TTC549 (cell line): Measurements from ENCODE around the gene MORC3.
"Not testable (repeated sequence)": the region's sequence is repeated elsewhere in the genome, so short reads cannot be mapped to it uniquely, and the experiment has no call there.

Experiments
- FAIRE-seq: peaks from 2 replicates; lab custom pipeline; 2012; peaks lifted over from hg19 to GRCh38; lab: Jason Lieb, UNC

MORC3 gene, protein sequence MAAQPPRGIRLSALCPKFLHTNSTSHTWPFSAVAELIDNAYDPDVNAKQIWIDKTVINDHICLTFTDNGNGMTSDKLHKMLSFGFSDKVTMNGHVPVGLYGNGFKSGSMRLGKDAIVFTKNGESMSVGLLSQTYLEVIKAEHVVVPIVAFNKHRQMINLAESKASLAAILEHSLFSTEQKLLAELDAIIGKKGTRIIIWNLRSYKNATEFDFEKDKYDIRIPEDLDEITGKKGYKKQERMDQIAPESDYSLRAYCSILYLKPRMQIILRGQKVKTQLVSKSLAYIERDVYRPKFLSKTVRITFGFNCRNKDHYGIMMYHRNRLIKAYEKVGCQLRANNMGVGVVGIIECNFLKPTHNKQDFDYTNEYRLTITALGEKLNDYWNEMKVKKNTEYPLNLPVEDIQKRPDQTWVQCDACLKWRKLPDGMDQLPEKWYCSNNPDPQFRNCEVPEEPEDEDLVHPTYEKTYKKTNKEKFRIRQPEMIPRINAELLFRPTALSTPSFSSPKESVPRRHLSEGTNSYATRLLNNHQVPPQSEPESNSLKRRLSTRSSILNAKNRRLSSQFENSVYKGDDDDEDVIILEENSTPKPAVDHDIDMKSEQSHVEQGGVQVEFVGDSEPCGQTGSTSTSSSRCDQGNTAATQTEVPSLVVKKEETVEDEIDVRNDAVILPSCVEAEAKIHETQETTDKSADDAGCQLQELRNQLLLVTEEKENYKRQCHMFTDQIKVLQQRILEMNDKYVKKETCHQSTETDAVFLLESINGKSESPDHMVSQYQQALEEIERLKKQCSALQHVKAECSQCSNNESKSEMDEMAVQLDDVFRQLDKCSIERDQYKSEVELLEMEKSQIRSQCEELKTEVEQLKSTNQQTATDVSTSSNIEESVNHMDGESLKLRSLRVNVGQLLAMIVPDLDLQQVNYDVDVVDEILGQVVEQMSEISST

DNA sequence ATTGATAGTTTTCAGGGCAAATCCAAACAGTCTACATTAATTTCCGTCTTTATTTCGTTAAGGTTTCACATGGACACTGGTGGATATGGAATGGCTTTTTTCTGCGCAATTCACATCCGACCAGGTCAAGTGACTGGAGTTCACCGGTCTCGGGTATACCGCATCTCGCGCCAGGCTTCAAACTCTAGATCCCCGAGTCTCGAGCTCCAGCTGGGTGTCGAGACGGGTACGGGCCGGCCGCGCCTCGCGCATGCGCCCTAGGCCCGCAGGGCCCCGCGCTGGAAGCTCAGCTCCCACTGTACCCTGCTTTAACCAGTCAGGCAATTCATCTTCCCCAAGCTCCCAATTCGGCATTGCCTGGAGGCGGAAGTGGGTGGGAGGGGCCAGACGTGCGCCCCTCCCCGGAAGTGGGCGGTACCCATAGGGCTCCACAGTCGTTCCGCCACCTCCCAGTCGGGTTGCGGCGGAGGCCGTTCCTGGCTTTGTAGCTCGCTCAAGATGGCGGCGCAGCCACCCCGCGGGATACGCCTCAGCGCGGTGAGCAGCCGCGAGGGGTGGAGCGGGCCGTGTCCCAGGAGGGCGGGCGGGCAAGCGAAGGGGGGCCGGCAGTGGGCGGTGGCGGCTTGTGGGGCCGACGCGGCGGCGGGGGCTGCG lies at the start of gene MORC3:
Gene MORC3, plus strand, starts transcription at position 431 of the 654 bp plus-strand sequence. Its CDS starts 68 bp downstream, at position 499.
- peak; percentile 88 for FAIRE-seq

DNA sequence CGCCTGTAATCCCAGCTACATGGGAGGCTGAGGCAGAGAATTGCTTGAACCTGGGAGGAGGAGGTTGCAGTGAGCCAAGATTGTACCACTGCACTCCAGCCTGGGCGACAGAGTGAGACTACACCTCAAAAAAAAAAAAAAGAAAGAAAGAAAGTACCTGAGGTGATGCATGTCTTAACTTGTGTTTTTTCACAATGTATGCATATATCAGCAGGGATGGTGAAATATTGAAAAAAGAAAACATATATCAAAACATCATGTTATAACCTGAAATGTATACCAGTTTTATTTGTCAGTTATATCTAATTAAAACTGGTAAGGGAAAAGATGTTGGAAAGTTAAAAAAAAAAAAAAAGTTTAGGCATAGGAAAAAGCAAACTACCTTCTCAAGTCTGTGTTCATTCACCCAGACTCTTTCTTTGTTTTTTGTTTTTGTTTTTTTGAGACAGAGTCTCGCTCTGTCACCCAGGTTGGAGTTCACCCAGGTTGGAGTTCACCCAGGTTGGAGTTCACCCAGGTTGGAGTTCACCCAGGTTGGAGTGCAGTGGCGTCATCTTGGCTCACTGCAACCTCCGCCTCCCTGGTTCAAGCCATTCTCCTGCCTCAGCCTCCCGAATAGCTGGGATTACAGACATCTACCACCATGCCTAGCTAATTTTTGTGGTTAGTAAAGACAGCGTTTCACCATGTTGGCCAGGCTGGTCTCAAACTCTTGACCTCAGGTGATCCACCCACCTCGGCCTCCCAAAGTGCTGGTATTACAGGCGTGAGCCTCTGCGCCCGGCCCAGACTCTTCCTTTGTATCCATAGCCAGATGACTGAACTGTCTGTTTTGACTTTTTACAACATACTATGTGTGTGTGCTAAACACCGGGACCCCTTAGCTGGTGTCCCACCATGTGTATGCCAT lies 49.0 kb upstream of the MORC3 start:
- not testable (repeated sequence) for FAIRE-seq

DNA sequence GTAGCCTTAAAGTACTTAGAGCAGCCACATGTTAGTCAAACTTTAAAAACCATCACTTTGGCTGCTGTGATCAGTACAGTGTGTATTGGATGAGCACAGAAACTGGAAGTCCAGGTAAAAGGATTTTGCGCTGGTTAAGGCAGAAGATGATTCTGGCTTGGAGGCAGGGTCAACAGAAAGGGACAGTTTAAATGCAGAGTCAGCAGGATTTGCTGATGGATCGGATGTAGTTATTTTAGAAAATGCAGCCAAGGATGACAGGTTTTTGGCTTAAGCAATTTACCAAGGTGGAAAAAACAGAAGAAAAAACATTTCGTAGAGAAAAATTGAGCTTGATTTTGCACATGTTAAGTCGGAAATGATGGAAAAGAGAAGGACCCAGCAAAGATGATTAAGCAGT lies 45.9 kb upstream of the MORC3 start:
- FAIRE-seq = no peak

DNA sequence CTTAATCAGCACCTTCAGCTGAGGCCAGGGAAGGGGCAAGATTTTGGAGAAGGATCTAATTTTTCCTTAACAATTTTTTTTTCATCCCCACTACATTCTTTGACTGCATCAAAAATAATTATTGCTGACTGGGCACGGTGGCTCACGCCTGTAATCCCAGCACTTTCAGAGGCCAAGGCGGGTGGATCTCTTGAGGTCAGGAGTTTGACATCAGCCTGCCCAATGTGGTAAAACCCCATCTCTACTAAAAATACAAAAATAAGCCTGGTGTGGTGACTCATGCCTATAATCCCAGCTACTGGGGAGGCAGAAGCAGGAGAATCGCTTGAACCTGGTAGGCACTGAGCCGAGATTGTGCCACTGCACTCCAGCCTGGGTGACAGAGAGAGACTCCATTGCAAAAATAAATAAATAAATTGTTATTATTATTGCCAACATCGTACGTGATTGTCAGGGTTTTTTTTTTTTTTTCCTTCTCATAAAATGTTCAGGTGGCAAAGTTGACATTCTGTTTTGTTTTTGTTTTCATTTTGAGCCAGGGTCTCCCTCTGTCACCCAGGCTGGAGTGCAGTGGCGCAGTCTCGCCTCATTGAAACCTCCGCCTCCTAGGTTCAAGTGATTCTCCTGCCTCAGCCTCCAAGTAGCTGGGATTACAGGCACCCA lies 37.3 kb upstream of the MORC3 start:
- FAIRE-seq = no peak

DNA sequence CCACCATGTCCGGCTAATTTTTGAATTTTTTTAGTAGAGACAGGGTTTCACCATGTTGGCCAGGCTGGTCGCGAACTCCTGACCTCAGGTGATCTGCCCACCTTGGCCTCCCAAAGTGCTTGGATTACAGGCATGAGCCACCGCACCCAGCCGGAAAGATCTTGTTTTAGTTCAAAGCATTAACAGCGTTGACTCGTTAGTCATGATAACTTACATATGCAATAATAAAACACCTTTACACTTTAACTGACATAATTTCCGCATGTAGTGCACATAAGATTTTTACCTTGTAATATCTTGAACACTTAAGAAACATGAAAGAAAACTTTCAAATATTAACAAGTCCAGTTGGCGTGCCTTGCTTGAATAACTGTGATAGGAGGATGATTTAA lies 36.8 kb upstream of the MORC3 start:
- not testable (repeated sequence) for FAIRE-seq

GRCh38 chr21:36288651-36289243 lies 31.2 kb upstream of the MORC3 start:
- no peak for FAIRE-seq

GRCh38 chr21:36291509-36291908 lies 28.5 kb upstream of the MORC3 start:
- no peak for FAIRE-seq

- no peak for FAIRE-seq
Measured at GRCh38 chr21:36297406-36297937, 22.5 kb upstream of the MORC3 start.

DNA sequence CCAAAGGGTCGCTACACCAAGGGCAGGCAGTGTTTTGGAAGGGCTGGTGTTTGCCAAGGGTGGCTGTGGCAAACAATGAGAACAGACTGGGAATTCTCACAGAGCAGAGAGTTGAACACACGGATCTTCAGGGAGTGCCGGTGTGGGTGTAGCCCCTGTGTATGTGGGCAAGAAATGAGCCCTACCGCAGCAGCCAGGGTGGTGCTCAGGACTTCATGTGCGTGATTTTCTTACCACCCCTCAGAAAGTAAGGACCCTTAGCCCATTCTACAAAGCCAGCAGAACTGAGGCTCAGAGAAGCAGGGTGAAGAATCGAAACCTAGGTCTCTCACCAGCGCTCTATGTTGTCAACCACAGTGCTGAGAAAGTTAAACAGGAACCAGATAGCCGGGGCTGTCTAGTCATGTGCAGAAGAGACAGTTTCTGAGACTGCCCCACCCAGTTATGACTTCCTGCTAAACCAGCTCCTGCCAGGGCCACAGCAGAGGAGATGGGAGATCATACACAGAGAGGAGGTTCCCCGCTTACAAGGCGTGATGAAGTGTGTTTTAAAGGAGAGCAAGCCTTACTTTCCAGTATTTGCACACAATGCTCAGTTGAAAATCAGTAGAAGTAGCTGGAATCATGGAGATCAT lies 21.9 kb upstream of the MORC3 start:
- no peak for FAIRE-seq

DNA sequence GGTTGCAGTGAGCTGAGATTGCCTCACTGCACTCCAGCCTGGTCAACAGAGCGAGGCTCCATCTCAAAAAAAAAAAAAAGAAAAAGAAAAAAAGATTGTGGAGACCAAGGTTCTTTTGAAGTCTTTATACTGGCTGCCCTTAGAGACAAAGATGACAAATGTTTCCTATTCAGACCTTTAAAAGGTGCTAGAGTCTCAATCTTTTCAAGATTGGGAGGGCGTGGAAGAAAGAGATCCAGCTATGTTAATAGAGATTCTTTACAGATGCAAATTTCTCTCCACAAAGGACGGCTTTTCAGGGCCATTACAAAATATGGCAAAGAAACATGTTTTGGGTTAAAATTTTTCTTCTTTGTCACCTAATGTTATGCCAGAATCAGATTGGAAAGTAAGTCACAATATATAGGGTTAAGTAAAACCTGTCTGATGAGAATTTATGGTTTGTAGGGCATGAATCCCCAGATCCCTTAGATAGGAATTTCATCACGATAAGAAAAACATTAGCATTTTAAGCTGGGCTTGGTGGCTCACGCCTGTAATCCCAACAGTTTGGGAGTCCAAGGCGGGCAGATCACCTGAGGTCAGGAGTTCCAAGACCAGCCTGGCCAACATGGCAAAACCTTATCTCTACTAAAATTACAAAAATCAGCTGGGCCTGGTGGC lies 13.0 kb upstream of the MORC3 start:
- FAIRE-seq = no peak

- no peak for FAIRE-seq
Measured at GRCh38 chr21:36310016-36310415, 10.0 kb upstream of the MORC3 start.

GRCh38 chr21:36313446-36313845 lies 6.6 kb upstream of the MORC3 start:
- FAIRE-seq = not testable (repeated sequence)

DNA sequence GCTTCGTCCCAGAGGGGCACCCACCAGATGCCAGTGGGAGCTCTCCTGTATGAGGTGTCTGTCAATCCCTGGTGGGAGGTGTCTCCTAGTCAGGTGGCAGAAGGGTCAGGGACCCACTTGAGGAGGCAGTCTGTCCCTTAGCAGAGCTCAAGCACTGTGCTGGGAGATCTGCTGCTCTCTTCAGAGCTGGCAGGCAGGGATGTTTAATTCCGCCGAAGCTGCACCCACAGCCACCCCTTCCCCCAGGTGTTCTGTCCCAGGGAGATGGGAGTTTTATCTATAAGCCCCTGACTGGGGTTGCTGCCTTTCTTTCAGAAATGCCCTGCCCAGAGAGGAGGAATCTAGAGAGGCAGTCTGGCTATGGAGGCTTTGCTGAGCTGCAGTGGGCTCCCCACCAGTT lies 4.0 kb upstream of the MORC3 start:
- FAIRE-seq = not testable (repeated sequence)

- FAIRE-seq = no peak
Measured at GRCh38 chr21:36316872-36317484, 3.0 kb upstream of the MORC3 start.

DNA sequence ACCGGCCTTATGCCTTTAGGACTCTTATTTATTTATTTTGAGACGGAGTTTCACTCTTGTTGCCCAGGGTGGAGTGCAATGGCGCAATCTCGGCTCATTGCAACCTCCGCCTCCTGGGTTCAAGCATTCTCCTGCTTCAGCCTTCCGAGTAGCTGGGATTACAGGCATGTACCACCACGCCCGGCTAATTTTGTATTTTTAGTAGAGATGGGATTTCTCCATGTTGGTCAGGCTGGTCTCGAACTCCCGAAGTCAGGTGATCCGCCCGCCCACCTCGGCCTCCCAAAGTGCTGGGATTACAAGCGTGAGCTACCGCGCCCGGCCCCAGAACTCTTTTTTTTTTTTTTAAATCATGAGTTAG lies 611 bp upstream of the MORC3 start:
- FAIRE-seq = not testable (repeated sequence)

DNA sequence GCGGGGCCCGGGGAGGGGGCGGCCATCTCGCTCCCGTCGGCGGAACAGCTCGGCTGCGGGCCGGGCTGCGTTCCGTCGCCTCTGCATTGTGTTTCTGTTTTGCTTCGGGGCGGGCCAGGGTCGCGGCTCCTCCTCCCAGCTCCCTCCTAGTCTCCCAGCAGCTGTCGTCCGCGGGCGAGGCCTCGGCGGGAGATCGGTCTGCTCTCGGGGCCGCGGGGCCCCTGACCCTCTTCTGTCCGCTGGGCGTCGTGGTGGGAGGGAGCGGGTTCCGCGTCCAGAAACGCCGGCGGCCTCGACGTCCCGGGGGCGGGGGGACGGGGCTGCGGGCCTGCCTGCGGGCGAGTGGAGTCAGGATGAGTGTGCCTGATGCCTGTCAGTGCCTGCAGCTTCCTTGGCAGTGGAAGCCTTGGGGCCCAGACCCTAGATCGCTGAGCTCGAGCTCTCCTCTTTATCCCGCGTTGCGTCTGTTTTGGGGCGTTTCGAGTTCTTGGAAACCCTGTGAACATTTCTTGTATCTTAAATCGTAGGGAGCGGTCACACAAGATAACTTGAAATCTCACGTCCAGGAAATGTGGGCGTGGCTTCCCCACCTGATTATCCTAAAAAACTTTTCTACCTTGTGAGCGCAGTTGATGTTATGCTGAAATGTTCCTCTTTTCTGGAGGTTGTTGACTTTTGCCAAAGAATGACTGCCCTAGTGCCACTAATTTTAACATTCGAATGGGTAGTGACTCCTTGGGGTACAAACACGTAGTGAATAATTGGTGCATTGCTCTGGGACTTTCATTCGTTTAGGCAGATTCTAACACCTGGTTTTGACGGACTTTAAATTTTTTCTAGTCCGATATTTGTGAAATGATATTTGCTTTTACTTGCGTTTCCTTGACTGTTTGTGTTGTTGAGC lies 676 bp downstream of the MORC3 start:
- FAIRE-seq = no peak

DNA sequence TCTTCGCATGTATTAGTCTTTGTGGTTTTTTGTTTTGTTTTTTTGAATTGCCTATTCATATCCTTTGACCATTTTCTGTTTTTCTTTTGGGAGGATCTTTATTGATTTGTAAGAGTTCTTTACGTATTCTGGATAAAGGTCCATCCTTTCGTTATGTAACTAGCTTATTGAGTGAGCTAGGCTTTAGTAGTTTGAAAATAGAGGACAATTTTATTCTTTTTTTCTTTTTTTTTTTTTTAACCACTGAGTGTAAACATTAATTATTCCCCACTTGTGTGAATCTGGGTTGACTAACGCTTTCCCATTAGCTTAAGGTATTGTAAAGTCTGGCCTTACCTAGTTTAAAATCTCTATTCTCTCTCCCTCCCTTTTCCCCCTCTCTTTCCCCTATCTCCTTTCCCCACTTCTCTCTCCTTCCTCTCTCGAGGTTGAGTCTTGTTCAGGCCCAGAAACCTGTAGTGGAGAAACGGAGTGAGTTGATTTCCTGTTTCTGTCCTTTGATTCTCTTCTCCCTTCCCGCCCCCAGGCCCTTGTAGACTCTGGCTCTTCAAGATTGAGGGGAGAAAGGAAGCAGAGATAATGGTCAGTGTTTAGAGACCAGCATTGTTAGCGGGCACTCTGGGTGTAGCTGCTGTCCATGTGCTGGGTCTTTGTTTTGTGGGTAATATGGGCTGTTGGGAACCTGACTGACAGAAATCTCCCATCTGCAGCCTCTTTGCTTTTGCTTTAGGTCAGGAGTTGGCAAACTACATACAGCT lies 1.5 kb downstream of the MORC3 start:
- no peak for FAIRE-seq
